Bronchial epithelial cell (primary cell): Measurements from ENCODE around the gene PLEKHA6. TPM values are rescaled to one million over a fixed set of nuclear protein-coding genes. Genes with fewer than 3 reads are reported as not detected.

ENCODE experiments used
- DNase-seq: peaks from one replicate; pipeline ENCODE4 v3.0.0-alpha.2; 2010; ENCODE audit warnings: low read depth
- FAIRE-seq: peaks from 2 replicates; lab custom pipeline; 2011; peaks lifted over from hg19 to GRCh38; lab: Jason Lieb, UNC
- H3K27me3 ChIP-seq: 2 replicates; pipeline ENCODE4 v1.5.1; 2011; ENCODE audit warnings: low read length; ENCODE audit not compliant: control insufficient read depth, insufficient read depth
- H3K36me3 ChIP-seq: 2 replicates; pipeline ENCODE4 v1.5.1; 2011; ENCODE audit warnings: low read length; ENCODE audit not compliant: control insufficient read depth, insufficient read depth
- H3K4me3 ChIP-seq: 2 replicates; pipeline ENCODE4 v1.5.1; 2011; ENCODE audit warnings: mild to moderate bottlenecking, low read depth, low read length, control low read depth
- CTCF ChIP-seq: IDR thresholded peaks from 2 replicates; pipeline ENCODE4 v1.5.1; 2011; ENCODE audit warnings: mild to moderate bottlenecking, moderate library complexity, low read length, control low read depth, inconsistent platforms; ENCODE audit not compliant: insufficient read depth, severe bottlenecking
- total RNA-seq: library from RNA; depleted of rRNA; stranded (reverse); fragments of >200 nt; gene quantifications from 2 replicates; pipeline ENCODE4 v1.2.1, GENCODE V29; 2014

Gene PLEKHA6
- total RNA-seq, 1 donor from 2014 or later, result 2.1 TPM

GRCh38 chr1:204342310-204342709 is 17.4 kb downstream of the PLEKHA6 start:
- no peak for TF ChIP-seq CTCF
- Histone ChIP-seq H3K36me3 (no peaks in the 10 kb centered on the region), H3K27me3 (no peaks in the 10 kb centered on the region), H3K4me3 (no peak overlapping the region)
- FAIRE-seq (no peak), DNase-seq (no peak)

GRCh38 chr1:204341380-204341779 is 18.3 kb downstream of the PLEKHA6 start:
- TF ChIP-seq CTCF, result no peak
- Histone ChIP-seq H3K27me3 (no peaks in the 10 kb centered on the region), H3K36me3 (no peaks in the 10 kb centered on the region), H3K4me3 (no peak overlapping the region)
- DNase-seq, result no peak
- FAIRE-seq, result no peak

GRCh38 chr1:204340081-204340889 is 19.4 kb downstream of the PLEKHA6 start:
- no peak overlapping the region for H3K4me3 ChIP-seq
- TF ChIP-seq CTCF, result no peak
- no peaks in the 10 kb centered on the region for H3K36me3 ChIP-seq
- DNase-seq (no peak), FAIRE-seq (no peak)
- no peaks in the 10 kb centered on the region for H3K27me3 ChIP-seq

- Histone ChIP-seq H3K4me3 (no peak overlapping the region), H3K36me3 (no peaks in the 10 kb centered on the region), H3K27me3 (no peaks in the 10 kb centered on the region)
- no peak for DNase-seq
- no peak for FAIRE-seq
- TF ChIP-seq CTCF, result no peak
These were observed 20.2 kb downstream of the PLEKHA6 start for GRCh38 chr1:204339541-204339940.

- no peak for DNase-seq
- TF ChIP-seq CTCF, result no peak
- Histone ChIP-seq H3K27me3 (no peaks in the 10 kb centered on the region), H3K4me3 (no peak overlapping the region), H3K36me3 (no peaks in the 10 kb centered on the region)
- FAIRE-seq, result no peak
These were observed 20.7 kb downstream of the PLEKHA6 start for GRCh38 chr1:204338997-204339396.

- H3K4me3 ChIP-seq, result no peak overlapping the region
- no peak for DNase-seq
These were observed 21.4 kb downstream of the PLEKHA6 start for GRCh38 chr1:204338360-204338759.

More at GRCh38 chr1:204338360-204338759, 21.4 kb downstream of the PLEKHA6 start:
- FAIRE-seq, result no peak
- Histone ChIP-seq H3K36me3 (no peaks in the 10 kb centered on the region), H3K27me3 (no peaks in the 10 kb centered on the region)
- TF ChIP-seq CTCF, result no peak
